Natural killer cell (primary cell): ENCODE measurements around the gene ATP2A2. TPM values are rescaled to one million over a fixed set of nuclear protein-coding genes. Genes with fewer than 3 reads are reported as not detected.

Source experiments
- ATAC-seq, 3 donors: fragments of 150-1000 bp in 2 of 3; fragments of 200-7000 bp in 1 of 3; cut with Tn5 transposase; 1 replicate in 1 of 3; 2 replicates in 2 of 3; pipeline ENCODE4 v1.10.0; 2021; ENCODE audit warnings: mild to moderate bottlenecking in 2 of 3, moderate library complexity in 2 of 3
- DNase-seq, 2 donors: peaks; one replicate each; pipeline versions ENCODE4 v3.0.0 to v3.0.0-alpha.2; 2013 to 2021; ENCODE audit warnings: mixed read lengths in 1 of 2
- H3K27ac ChIP-seq: one replicate; pipeline ENCODE4 v1.5.1; 2013; ENCODE audit warnings: mild to moderate bottlenecking, low read length
- H3K27me3 ChIP-seq: one replicate; pipeline ENCODE4 v1.6.1; 2013; ENCODE audit warnings: low read length; ENCODE audit not compliant: control insufficient read depth, insufficient read depth
- H3K36me3 ChIP-seq: one replicate; pipeline ENCODE4 v1.6.1; 2013; ENCODE audit warnings: low read length; ENCODE audit not compliant: control insufficient read depth, insufficient read depth
- H3K4me1 ChIP-seq: one replicate; pipeline ENCODE4 v1.6.1; 2013; ENCODE audit warnings: low read length; ENCODE audit not compliant: control insufficient read depth, insufficient read depth
- H3K4me3 ChIP-seq: one replicate; pipeline ENCODE4 v1.5.1; 2013; ENCODE audit warnings: low read length
- H3K9me3 ChIP-seq: one replicate; pipeline ENCODE4 v1.6.1; 2013; ENCODE audit warnings: low read length; ENCODE audit not compliant: control insufficient read depth, insufficient read depth
- H3K27ac Mint-ChIP-seq, 2 donors: one replicate each; pipeline ENCODE4 v1.8.0; 2022; ENCODE audit warnings: mild to moderate bottlenecking in 2 of 2, mixed read lengths in 2 of 2, moderate library complexity in 1 of 2
- H3K27me3 Mint-ChIP-seq, 2 donors: one replicate each; pipeline ENCODE4 v1.8.0; 2022; ENCODE audit warnings: low read depth in 2 of 2, mixed read lengths in 2 of 2
- H3K36me3 Mint-ChIP-seq: one replicate; pipeline ENCODE4 v1.8.0; 2022; ENCODE audit warnings: mixed read lengths
- H3K4me1 Mint-ChIP-seq, 2 donors: one replicate each; pipeline ENCODE4 v1.8.0; 2022; ENCODE audit warnings: mixed read lengths in 2 of 2
- H3K4me3 Mint-ChIP-seq: one replicate; pipeline ENCODE4 v1.8.0; 2022; ENCODE audit warnings: mild to moderate bottlenecking, moderate library complexity, mixed read lengths
- H3K9me3 Mint-ChIP-seq, 2 donors: one replicate each; pipeline ENCODE4 v1.8.0; 2022; ENCODE audit warnings: mixed read lengths in 2 of 2
- WGBS: methylation state at CpG from one replicate; pipeline ENCODE4 v1.1.7; 2013; ENCODE audit warnings: missing lambda C conversion rate; ENCODE audit not compliant: insufficient coverage; 5-methylcytosine and 5-hydroxymethylcytosine counted together
- intact Hi-C: fragments of 100-400 bp; cut with micrococcal nuclease; formaldehyde crosslinking; loops from one replicate; pipeline ENCODE4 v1.14.2; 2022
- total RNA-seq, 4 donors: library from RNA; stranded (reverse); fragments of 120-200 nt in 1 of 4; gene quantifications; one replicate each; pipeline versions ENCODE4 v1.2.3 to v1.2.4, GENCODE V29; 2013 to 2022
- TF ChIP-seq, protein P1 (sequence below): fragments of 200-600 bp; IDR thresholded peaks from one replicate; pipeline ENCODE4 v1.8.0; 2022; ENCODE audit warnings: antibody characterized with exemption

Gene ATP2A2
- total RNA-seq, 3 donors from 2014 or later (not counting 1 experiment from before 2014, with no cell fraction given): 118 to 140 (median 123) TPM

DNA sequence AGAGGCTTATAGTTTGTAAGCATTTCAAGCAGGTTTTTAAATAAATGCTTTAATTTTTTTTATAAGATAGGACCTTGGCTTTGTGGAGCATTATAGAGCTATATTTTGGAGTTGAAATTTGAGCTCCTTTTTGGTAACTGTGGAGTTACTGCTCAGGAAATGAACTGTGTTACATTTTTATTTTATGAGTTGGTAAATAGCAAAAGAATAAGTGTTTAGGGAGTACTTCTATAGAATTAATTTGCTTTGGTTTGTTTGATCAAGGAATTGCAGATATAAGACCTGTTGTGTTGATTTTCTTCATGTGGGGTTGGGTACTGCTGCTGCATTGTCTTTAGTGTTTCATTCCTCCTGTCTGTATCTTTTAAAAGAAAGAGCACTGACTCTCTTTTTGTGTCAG lies 3.5 kb downstream of the ATP2A2 start:
- Histone ChIP-seq H3K4me3 (no peak overlapping the region), H3K36me3 (peaks cover 22% of the 10 kb centered on the region), H3K4me1 (peaks cover 12% of the 10 kb centered on the region), H3K27ac (no peak overlapping the region), H3K9me3 (no peaks in the 10 kb centered on the region), H3K27me3 (no peaks in the 10 kb centered on the region)
- H3K4me3 Mint-ChIP-seq: peak overlapping the region; percentile 52
- TF ChIP-seq, protein P1, sequence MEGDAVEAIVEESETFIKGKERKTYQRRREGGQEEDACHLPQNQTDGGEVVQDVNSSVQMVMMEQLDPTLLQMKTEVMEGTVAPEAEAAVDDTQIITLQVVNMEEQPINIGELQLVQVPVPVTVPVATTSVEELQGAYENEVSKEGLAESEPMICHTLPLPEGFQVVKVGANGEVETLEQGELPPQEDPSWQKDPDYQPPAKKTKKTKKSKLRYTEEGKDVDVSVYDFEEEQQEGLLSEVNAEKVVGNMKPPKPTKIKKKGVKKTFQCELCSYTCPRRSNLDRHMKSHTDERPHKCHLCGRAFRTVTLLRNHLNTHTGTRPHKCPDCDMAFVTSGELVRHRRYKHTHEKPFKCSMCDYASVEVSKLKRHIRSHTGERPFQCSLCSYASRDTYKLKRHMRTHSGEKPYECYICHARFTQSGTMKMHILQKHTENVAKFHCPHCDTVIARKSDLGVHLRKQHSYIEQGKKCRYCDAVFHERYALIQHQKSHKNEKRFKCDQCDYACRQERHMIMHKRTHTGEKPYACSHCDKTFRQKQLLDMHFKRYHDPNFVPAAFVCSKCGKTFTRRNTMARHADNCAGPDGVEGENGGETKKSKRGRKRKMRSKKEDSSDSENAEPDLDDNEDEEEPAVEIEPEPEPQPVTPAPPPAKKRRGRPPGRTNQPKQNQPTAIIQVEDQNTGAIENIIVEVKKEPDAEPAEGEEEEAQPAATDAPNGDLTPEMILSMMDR: no peak
- intact Hi-C loops: loop anchor here (5.0 kb wide), 1 partner anchor 218 kb away; the partner anchor contains the start of genes RAD9B and VPS29
- no peak for ATAC-seq
- no peaks in the 10 kb centered on the region for H3K9me3 Mint-ChIP-seq
- no peaks in the 10 kb centered on the region for H3K27me3 Mint-ChIP-seq
- no peak for DNase-seq
- H3K27ac Mint-ChIP-seq: peak overlapping the region in 1 of 2 donors; percentile 55
- no peaks in the 10 kb centered on the region for H3K36me3 Mint-ChIP-seq
- H3K4me1 Mint-ChIP-seq: peaks cover 55 to 64% of the 10 kb centered on the region in 2 donors

GRCh38 chr12:110286623-110287022 lies 5.6 kb downstream of the ATP2A2 start:
- no peaks in the 10 kb centered on the region for H3K27me3 ChIP-seq
- H3K36me3 ChIP-seq: peaks cover 37% of the 10 kb centered on the region
- no peak overlapping the region for H3K27ac ChIP-seq
- WGBS: 80% methylated on average over 4 of the region's 7 CpGs
- Mint-ChIP-seq H3K27ac (peak overlapping the region in 1 of 2 donors; percentile 38), H3K27me3 (no peaks in the 10 kb centered on the region), H3K4me1 (peaks cover 55 to 59% of the 10 kb centered on the region in 2 donors), H3K9me3 (no peaks in the 10 kb centered on the region), H3K36me3 (no peaks in the 10 kb centered on the region), H3K4me3 (no peak overlapping the region)
- H3K4me3 ChIP-seq: no peak overlapping the region
- H3K9me3 ChIP-seq: no peaks in the 10 kb centered on the region
- intact Hi-C loops: no loop called here
- ATAC-seq: no peak
- TF ChIP-seq, protein P1: no peak
- peaks cover 9% of the 10 kb centered on the region for H3K4me1 ChIP-seq
- DNase-seq: no peak

GRCh38 chr12:110287986-110288385 lies 6.9 kb downstream of the ATP2A2 start:
- TF ChIP-seq, protein P1: no peak
- Histone ChIP-seq H3K9me3 (no peaks in the 10 kb centered on the region), H3K27ac (no peak overlapping the region), H3K4me1 (peaks cover 5% of the 10 kb centered on the region), H3K27me3 (no peaks in the 10 kb centered on the region), H3K36me3 (peaks cover 45% of the 10 kb centered on the region), H3K4me3 (no peak overlapping the region)
- WGBS: 96% methylated on average over 3 of the region's 3 CpGs
- Mint-ChIP-seq H3K9me3 (no peaks in the 10 kb centered on the region), H3K36me3 (no peaks in the 10 kb centered on the region), H3K4me1 (peaks cover 44 to 46% of the 10 kb centered on the region in 2 donors), H3K27me3 (no peaks in the 10 kb centered on the region), H3K27ac (no peak overlapping the region), H3K4me3 (no peak overlapping the region)
- DNase-seq: no peak
- no peak for ATAC-seq
- intact Hi-C loops: no loop called here

- H3K4me1 ChIP-seq: peaks cover 3% of the 10 kb centered on the region
- Mint-ChIP-seq H3K36me3 (no peaks in the 10 kb centered on the region), H3K27me3 (no peaks in the 10 kb centered on the region), H3K9me3 (no peaks in the 10 kb centered on the region), H3K4me3 (peak overlapping the region; percentile 13), H3K27ac (peak overlapping the region; percentile 46 to 49), H3K4me1 (peaks cover 32 to 36% of the 10 kb centered on the region in 2 donors)
- intact Hi-C loops: no loop called here
- H3K27ac ChIP-seq: no peak overlapping the region
- H3K27me3 ChIP-seq: no peaks in the 10 kb centered on the region
- H3K36me3 ChIP-seq: peaks cover 44% of the 10 kb centered on the region
- H3K9me3 ChIP-seq: no peaks in the 10 kb centered on the region
- 46% methylated on average over 2 of the region's 3 CpGs for WGBS
- TF ChIP-seq, protein P1: no peak
- ATAC-seq (no peak), DNase-seq (no peak)
- no peak overlapping the region for H3K4me3 ChIP-seq
These were observed 8.1 kb downstream of the ATP2A2 start for GRCh38 chr12:110289044-110289710.
